Fibroblast of skin of right quadriceps (primary cell): ENCODE results near the gene CWC27.

Experiments
- DNase-seq: peaks from one replicate; pipeline ENCODE4 v3.0.0-alpha.2; 2013

The CWC27 gene

GRCh38 chr5:65010841-65011240 is 242.1 kb downstream of the CWC27 start:
- no peak for DNase-seq

- no peak for DNase-seq
Measured at GRCh38 chr5:65012301-65012892, 243.7 kb downstream of the CWC27 start.

GRCh38 chr5:65013166-65013565 is 244.4 kb downstream of the CWC27 start:
- no peak for DNase-seq

GRCh38 chr5:65014769-65015168 is 246.0 kb downstream of the CWC27 start:
- DNase-seq = no peak

- DNase-seq = no peak
Measured at GRCh38 chr5:65015767-65016166, 247.0 kb downstream of the CWC27 start.

GRCh38 chr5:65017636-65018035 is 248.9 kb downstream of the CWC27 start:
- peak; percentile 27 for DNase-seq

DNA sequence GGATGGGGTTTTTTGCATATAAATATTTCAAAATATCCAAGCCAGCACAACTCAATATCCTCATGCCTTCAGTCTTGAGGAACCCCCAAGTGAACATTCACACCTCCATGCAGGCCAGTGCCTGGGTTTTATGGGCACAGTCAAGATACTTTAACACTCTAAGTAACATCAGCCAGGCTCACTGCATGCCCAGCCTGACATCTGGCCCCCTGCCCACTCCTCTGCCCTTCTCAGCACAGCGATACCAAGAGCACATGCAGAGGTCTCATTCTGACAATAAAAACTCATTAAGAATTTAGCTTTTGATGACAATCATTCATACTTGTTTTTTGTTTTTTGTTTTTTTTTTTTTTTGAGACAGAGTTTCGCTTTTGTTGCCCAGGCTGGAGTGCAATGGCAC is 250.0 kb downstream of the CWC27 start:
- no peak for DNase-seq

DNA sequence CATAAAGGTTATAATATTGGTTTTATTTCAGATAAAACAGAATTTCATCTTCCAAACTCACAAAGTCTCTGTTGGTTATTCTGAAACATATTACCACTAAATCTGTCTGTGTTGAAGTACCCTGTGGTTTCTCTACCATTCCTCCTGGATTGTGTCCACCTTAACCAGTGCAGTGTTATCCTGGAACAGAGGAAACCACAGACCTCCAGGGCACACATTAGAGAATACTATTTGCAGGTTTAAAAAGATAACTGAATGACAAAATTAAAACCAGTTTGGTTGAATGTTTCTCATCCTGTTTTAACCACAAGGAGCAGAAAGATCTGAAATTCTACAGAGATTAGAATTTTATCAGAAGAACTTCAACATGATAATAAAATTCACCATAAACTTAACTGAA is 251.8 kb downstream of the CWC27 start:
- peak; percentile 76 for DNase-seq

GRCh38 chr5:65021527-65022226 is 252.9 kb downstream of the CWC27 start:
- DNase-seq = no peak

GRCh38 chr5:65022932-65023331 is 254.2 kb downstream of the CWC27 start:
- no peak for DNase-seq

- DNase-seq = no peak
Measured at GRCh38 chr5:65024681-65025080, 256.0 kb downstream of the CWC27 start.

DNA sequence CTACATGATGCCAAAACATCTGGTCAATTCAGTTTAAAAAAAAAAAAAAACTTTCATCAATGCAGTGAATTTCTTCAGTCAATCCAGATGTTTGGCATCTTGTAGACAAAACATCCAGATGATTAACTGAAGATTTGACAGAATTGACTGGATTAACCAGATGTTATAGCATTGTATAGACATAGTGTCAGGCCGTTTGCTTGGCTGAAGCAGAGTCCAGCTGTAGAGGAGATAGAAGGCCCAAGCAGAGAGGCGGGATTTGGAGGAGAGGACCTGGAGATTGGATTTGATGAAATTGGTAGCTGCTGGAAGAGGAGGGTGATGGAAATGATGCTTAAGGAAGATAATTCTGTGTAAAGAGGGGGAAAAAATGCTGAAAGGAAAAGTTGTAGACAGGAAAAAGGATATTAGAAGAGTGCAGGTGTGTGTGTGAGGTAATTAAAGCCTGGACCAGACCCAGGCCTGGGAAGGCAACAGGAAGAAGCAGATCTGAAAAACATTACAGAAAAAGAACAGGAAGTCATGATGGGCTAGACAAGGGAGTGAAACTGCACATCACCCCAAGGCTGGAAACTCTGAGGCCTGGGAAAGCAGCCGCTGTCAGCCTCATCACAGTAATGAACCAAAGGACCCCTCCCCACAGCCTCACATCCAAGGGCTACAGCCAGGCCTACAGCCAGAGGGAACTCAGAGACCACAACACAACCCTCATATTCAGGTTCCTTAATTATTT is 258.3 kb downstream of the CWC27 start:
- DNase-seq = no peak

GRCh38 chr5:65029178-65029577 is 260.4 kb downstream of the CWC27 start:
- DNase-seq = peak; percentile 31

GRCh38 chr5:65030056-65030455 is 261.3 kb downstream of the CWC27 start:
- DNase-seq = no peak

DNA sequence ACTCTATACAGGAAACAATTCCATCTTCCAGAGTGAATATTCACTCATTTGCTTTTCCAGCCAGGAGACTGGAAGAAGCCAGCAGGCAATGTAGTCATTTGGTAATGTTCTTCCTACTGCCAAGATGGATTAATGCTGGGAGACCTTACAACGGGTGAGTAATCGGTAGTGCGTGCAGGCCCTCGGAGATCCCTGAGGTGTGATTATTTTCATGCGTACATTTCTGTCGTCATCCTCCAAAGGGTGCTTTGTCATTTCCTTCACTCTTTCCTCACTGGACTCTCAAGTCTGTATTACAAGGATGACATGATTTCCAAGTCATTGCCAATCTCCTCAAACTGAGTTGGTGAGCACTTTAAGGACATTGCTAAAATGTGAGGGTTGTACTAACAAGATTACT is 263.5 kb downstream of the CWC27 start:
- peak; percentile 94 for DNase-seq

- no peak for DNase-seq
Measured at GRCh38 chr5:65034029-65034812, 265.5 kb downstream of the CWC27 start.

DNA sequence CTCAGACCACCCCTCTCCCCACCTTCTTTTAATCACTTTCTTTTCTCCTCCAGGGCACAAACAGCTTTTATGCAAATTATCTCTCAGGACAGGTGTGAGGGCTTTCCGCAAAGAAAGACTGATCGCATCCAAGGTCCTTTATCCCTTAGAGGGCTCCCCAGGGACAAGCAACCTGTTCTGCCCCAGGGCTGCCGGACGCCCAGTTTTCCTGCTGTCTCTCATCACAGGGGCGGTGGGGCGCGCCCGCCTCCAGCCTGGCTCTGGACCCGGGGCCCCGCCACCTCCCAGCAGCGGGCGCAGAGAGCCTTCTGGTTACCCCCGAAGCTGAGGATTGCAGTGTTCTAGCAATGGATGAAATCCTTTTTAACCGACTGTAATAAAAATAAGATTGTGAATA is 266.1 kb downstream of the CWC27 start:
- no peak for DNase-seq

DNA sequence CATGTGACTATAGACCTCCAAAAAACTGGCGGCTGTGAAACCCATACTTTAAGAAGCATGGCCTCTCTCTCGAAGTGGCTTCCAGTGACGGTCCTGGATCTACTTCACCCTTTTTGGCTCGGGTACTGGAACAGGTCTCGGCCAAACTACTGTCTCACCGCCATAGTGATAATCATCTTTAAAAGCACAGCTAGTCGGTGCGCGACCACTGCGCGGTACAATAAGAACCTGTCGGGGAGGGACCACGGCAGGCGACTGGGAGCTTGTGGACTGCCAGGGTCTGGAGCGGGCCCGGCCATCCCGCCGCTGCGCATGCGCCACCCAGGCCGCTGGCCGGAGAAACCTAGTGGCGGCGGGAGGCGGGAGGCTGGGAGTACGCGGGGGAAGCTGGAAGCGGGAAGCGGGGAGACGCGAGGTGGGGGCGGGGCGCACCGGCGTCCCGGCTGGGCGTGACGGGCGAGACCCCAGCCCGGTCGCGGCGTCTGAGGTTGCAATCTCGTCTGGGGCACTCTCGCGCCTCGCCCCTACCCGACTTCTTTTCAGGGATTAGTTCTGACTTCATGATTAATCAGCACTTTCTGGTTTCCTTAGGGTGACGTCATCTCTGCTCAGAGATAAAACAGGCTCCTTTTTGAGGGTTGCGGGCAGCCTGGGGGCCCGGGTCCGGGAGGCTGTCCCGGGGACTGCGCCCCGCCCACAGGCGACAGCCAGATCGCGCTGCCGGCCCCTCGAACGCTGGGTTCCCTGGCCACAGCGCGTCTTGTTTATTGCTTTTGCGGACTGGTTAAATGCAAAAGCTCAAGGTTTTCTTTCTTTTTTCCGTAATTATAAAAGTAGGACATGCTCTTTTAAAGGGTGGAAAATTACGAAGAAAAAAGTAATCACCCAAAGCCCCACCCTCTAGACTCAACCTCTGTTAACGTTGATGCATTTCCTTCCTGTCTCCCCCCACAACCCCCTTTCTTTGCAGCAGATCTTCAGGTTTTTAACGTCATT is 266.8 kb downstream of the CWC27 start:
- peak; percentile 96 for DNase-seq

DNA sequence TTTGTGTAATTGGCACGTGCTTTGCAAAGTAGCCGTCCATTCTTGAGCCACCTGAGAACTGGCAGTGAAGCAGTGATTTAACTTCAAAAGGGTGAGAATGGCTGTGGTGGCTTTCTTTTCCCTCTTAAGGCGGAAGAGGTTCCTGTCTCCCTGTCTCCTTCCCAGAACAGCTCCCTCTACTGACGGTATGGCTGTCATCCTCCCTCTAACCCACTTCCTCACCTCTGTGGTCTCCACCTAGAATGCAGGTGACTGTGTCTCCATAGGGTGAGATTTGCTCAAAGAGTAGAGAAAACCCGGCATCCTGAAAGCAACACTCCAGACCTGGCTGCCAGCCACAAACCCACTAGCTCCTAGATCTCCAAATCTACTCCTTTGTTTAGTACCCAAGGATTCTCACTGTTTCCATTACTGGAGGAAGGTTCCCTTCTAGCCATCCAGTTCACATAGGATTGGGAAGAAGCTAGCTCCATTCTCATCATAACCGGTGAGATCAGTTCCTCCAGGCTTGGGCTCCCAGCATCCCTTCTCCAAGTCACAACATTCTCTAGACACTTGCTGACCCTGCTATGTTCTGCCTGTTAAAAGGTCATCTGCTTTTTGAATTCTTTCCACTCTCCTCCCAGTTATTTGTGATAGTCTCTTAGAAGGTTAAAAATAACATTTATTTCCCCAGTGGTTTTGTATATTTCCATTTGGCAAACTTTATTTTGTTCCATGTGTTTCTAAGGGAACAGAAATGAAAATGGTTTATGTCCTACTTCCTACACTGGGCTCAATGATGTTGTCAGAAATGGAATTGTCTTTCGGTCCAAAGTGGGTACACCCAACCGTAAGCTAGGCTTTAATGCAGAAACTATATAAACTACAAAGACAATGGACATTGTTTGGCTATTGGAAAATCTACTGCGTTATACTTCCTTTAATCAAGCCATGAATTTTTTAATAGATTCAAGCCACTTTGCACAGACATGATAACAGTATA is 269.4 kb downstream of the CWC27 start:
- DNase-seq = no peak

DNA sequence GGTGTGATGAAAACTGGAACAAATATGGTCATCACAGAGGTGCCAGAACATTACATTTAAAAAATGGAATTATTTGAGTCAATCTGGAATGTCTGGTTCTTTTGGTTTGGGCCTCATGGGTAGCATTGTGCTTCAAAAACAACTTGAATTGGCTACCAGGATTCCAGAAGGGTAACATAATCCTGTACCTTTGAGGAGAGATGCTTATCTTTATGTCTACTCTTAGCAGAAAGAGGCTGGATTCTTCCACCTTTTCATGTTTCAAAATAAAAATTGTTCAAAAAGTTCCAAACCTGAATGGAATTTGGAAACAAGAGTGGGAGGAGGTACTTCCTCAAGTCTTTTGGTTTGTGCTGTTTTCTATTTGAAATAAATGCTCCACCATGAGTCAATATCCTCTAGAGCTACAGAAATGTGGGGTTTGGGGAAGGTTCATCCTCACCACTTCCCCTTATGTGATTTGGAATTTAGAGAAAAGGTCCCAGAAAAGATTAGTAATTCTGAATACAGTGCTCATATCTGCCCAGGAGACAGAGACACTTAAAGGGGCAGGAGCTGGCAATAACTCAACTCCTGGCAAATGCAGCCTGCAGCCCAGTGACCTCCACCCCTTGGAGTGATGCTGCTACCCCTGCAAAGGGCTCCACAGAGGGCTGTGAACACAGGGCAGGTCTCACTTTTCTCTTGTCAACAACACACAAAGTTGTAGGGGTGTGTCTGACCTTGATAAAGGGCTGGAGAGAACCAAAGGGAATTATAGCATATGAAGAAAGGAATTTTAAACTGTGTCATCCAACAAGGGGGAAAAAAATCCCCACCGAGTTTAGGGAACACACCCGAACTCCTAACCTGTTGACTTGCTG is 272.8 kb downstream of the CWC27 start:
- DNase-seq = peak; percentile 81
